ENCODE measurements around the gene FBL. TPM values are rescaled to one million over a fixed set of nuclear protein-coding genes. Genes with fewer than 3 reads are reported as not detected.

Gene FBL
- total RNA-seq, 1 donor from 2014 or later: 194 TPM

DNA sequence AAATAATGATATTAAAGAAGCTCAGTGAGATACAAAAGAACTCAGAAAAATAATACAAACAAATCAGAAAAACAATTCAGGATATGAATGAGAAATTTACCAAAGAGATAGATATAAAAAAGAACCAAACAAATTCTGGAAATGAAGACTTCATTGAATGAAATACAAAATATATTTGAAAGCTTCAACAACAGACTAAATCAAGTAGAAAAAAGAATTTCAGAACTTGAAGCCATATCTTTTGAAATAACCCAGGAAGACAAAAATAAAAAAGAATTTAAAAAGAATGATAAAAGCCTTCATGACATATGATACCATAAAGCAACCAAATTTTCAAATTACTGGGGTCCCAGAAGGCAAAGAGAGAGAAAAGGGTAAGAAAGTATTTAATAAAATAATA, 57.9 kb downstream of the FBL start:
- no peak for DNase-seq

Small RNA genes within 50 kb of the gene (small RNA-seq; reads per million reads assigned to genes)
- not detected for gene MIR6719 (ENCODE audit: low replicate concordance)

Other genes starting within 250 kb of the FBL start
- gene LGALS13, start 243.9 kb downstream of the FBL start, total RNA-seq: not detected
- not detected for gene LGALS16, start 190.5 kb downstream of the FBL start, total RNA-seq
- gene LGALS14, start 141.9 kb downstream of the FBL start, total RNA-seq: not detected
- gene CLC, start 108.3 kb downstream of the FBL start, total RNA-seq: not detected
- gene LEUTX, start 67.5 kb downstream of the FBL start, total RNA-seq: not detected
- gene DYRK1B, start 12.2 kb downstream of the FBL start, total RNA-seq: 45.6 TPM
- 17.0 TPM for gene FCGBP, start 88.3 kb upstream of the FBL start, total RNA-seq
- 56.2 TPM for gene PSMC4, start 124.8 kb upstream of the FBL start, total RNA-seq
- gene ZNF546, start 150.7 kb upstream of the FBL start, total RNA-seq: 16.4 TPM
- 18.4 TPM for gene ZNF780B, start 209.9 kb upstream of the FBL start, total RNA-seq
- gene ZNF780A, start 244.6 kb upstream of the FBL start, total RNA-seq: 32.2 TPM